Body of pancreas (tissue), 4 donors: ENCODE results near the gene C1D. TPM values are rescaled to one million over a fixed set of nuclear protein-coding genes. Genes with fewer than 3 reads are reported as not detected.

Experiments used
- ATAC-seq: fragments of 150-250 bp; one replicate; pipeline ENCODE4 v1.9.1; 2016
- DNase-seq, 4 donors: peaks; one replicate each; pipeline ENCODE4 v3.0.0-alpha.2; 2019
- H3K27ac ChIP-seq, 4 donors: fragments of 200-600 bp; sonication (generic); 1 replicate in 3 of 4; 2 replicates in 1 of 4; pipeline versions ENCODE4 v1.5.1 to v1.6.1; 2016 to 2019; ENCODE audit warnings: mild to moderate bottlenecking in 1 of 4, mixed read lengths in 1 of 4, moderate library complexity in 1 of 4
- H3K27me3 ChIP-seq, 2 donors: fragments of 200-600 bp; sonication (generic); one replicate each; pipeline ENCODE4 v1.6.0; 2016; ENCODE audit warnings: mild to moderate bottlenecking in 1 of 2
- H3K36me3 ChIP-seq, 2 donors: fragments of 200-600 bp; sonication (generic); replicated peaks in 1 of 2; 2 replicates each; pipeline ENCODE4 v1.5.1; 2016; ENCODE audit warnings: low read depth in 2 of 2; ENCODE audit not compliant: insufficient read depth in 1 of 2
- H3K4me1 ChIP-seq: fragments of 200-600 bp; sonication (generic); one replicate; pipeline ENCODE4 v1.6.0; 2016
- H3K4me3 ChIP-seq, 2 donors: fragments of 200-600 bp; sonication (generic); 1 replicate in 1 of 2; 2 replicates in 1 of 2; pipeline ENCODE4 v1.5.1; 2016 to 2019
- H3K9me3 ChIP-seq, 3 donors: fragments of 200-600 bp; sonication (generic); 1 replicate in 2 of 3; 2 replicates in 1 of 3; pipeline ENCODE4 v1.5.1; 2016
- POLR2A ChIP-seq, 3 donors: fragments of 450-650 bp; IDR thresholded peaks; one replicate each; pipeline ENCODE4 v1.6.1; 2016; ENCODE audit warnings: antibody characterized with exemption in 3 of 3, mild to moderate bottlenecking in 2 of 3
- WGBS, 2 donors: methylation state at CpG; one replicate each; pipeline ENCODE4 v1.1.5; 2017; 5-methylcytosine and 5-hydroxymethylcytosine counted together
- intact Hi-C: fragments of 100-400 bp; cut with DNase I; formaldehyde crosslinking; loops from one replicate; pipeline ENCODE4 v1.15.1; 2023
- total RNA-seq, 2 donors: library from RNA; depleted of rRNA; stranded (reverse); fragments of >200 nt; gene quantifications; one replicate each; pipeline ENCODE4 v1.1.0, GENCODE V29; 2016
- TF ChIP-seq, protein P1 (sequence below), 7 experiments: fragments of 450-650 bp in 4 of 7; fragments of 200-600 bp in 3 of 7; sonication (generic) in 3 of 7; IDR thresholded peaks; one replicate each; pipeline ENCODE4 v1.5.1; 2016 to 2019; ENCODE audit warnings: antibody characterized with exemption in 7 of 7

C1D gene
- total RNA-seq, 2 donors from 2014 or later, result 18.5 to 29.6 TPM

DNA sequence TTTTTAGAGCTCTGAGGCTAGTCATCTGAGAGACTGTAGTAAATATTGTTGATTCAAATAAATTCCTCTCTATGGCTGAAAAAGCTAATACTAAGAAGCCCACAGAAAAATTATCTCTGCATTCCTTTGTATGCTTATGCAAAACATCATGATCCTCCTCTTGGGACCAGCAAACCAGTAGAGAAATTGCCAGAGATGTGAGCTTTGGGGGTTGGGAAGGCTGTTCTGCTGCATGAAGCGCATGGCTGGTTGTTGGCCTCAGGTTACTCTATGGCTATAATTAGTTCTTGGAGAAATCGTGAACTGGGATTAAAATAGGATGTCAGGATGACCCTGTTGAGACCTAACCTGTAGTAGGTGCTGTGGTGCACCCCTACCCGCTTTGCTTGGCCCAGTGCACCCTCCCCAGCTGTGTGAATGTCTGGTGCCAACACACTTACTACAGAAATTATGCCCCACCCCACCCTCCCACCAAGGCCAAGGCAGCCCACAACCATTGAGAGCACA, 35.5 kb upstream of the C1D start:
- DNase-seq (no peak), ATAC-seq (no peak)
- no peak overlapping the region for H3K27ac ChIP-seq
- 69 to 76% methylated on average over 3 of the region's 3 CpGs for WGBS, 2 donors
- intact Hi-C loops, result no loop called here
- H3K36me3 ChIP-seq, result no peaks in the 10 kb centered on the region
- TF ChIP-seq, protein P1, sequence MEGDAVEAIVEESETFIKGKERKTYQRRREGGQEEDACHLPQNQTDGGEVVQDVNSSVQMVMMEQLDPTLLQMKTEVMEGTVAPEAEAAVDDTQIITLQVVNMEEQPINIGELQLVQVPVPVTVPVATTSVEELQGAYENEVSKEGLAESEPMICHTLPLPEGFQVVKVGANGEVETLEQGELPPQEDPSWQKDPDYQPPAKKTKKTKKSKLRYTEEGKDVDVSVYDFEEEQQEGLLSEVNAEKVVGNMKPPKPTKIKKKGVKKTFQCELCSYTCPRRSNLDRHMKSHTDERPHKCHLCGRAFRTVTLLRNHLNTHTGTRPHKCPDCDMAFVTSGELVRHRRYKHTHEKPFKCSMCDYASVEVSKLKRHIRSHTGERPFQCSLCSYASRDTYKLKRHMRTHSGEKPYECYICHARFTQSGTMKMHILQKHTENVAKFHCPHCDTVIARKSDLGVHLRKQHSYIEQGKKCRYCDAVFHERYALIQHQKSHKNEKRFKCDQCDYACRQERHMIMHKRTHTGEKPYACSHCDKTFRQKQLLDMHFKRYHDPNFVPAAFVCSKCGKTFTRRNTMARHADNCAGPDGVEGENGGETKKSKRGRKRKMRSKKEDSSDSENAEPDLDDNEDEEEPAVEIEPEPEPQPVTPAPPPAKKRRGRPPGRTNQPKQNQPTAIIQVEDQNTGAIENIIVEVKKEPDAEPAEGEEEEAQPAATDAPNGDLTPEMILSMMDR (IDR thresholded peaks at IDR 0.05), result no peak
- TF ChIP-seq POLR2A (IDR thresholded peaks at IDR 0.05), result no peak
- no peaks in the 10 kb centered on the region for H3K9me3 ChIP-seq
- H3K4me1 ChIP-seq, result no peaks in the 10 kb centered on the region
- no peak overlapping the region for H3K4me3 ChIP-seq
- H3K27me3 ChIP-seq, result no peaks in the 10 kb centered on the region

DNA sequence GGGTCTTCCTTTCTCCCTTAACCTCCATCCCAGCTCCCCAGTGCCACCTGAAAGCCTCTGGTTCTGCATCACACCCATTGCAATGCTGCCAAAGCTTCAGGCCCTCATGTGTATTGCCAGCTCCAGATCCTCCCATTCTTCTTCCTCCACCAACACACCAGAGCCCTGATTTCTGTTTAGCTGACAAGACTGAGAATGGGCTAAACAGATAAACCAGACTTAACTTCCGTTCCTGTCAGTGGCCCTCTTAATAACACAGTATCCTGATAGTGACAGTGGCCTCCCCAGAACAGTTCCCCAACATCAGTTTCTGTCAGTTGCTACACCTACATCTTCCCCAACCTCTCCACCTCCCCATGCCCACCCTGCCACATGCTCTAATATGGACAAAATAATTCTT, 31.3 kb upstream of the C1D start:
- Histone ChIP-seq H3K4me1 (no peaks in the 10 kb centered on the region), H3K27me3 (no peaks in the 10 kb centered on the region), H3K36me3 (no peaks in the 10 kb centered on the region), H3K27ac (no peak overlapping the region), H3K9me3 (no peaks in the 10 kb centered on the region), H3K4me3 (no peak overlapping the region)
- intact Hi-C loops, result no loop called here
- TF ChIP-seq, protein P1 (IDR thresholded peaks at IDR 0.05), result no peak
- no peak for TF ChIP-seq POLR2A (IDR thresholded peaks at IDR 0.05)
- 53 to 74% methylated on average over 1 of the region's 1 CpG for WGBS, 2 donors
- ATAC-seq (no peak), DNase-seq (no peak)

DNA sequence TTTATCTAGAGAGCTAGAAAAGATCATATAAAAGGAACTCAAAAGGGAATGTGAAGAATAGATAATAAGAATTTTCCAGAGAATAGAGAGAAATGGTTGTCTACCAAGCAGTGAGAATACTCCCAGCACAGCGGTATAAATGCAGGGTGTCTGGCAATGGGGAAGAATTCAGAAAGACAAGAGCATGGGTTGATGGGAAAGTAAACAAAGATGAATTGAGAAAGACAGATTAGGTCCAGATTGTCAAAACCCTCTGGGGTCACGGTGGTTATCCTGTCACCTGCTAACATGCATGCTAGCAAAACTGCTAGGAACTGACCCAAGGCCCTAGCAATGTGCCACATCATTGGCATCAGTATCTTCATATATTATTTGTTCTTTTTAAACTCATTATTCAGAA, 30.8 kb upstream of the C1D start:
- 89 to 91% methylated on average over 2 of the region's 2 CpGs for WGBS, 2 donors

DNA sequence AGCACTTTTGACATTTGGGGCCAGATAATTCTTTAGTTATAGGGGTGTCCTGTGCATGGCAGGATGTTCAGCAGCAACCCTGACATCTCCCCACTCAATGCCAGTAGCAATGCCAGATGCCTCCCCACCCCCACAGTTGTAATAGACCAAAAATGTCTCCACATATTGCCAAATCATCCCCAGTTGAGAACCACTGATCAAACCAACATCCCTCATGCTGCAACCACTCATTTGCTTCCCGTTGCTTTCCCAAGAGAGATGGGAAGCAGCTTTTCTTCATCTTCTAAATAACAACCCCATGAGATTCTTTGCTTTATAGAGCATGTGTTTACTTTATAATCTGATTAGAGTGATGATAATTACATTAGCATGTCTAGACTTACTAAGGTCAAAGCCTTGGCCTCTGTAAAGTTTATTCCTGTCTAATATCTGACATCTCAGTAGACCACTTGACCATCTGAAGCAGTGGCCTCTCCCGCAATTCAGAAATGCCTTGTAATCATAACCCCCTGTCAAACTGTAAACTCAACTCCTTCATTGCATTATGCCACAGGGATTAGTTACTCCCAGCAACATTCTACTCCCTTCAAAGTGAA, 28.7 kb upstream of the C1D start:
- Histone ChIP-seq H3K9me3 (no peaks in the 10 kb centered on the region), H3K4me3 (no peak overlapping the region), H3K36me3 (no peaks in the 10 kb centered on the region), H3K4me1 (no peaks in the 10 kb centered on the region), H3K27ac (no peak overlapping the region), H3K27me3 (no peaks in the 10 kb centered on the region)
- WGBS, 2 donors, result 66 to 79% methylated on average over 2 of the region's 2 CpGs
- ATAC-seq (no peak), DNase-seq (no peak)
- TF ChIP-seq POLR2A (IDR thresholded peaks at IDR 0.05), result no peak
- TF ChIP-seq, protein P1 (IDR thresholded peaks at IDR 0.05), result no peak
- intact Hi-C loops, result no loop called here

More for the DNA sequence above, 30.8 kb upstream of the C1D start:
- ATAC-seq, result no peak
- Histone ChIP-seq H3K27me3 (no peaks in the 10 kb centered on the region), H3K36me3 (no peaks in the 10 kb centered on the region), H3K9me3 (no peaks in the 10 kb centered on the region), H3K4me3 (no peak overlapping the region), H3K4me1 (no peaks in the 10 kb centered on the region), H3K27ac (no peak overlapping the region)
- TF ChIP-seq, protein P1 (IDR thresholded peaks at IDR 0.05), result no peak
- no peak for TF ChIP-seq POLR2A (IDR thresholded peaks at IDR 0.05)
- intact Hi-C loops, result no loop called here
- no peak for DNase-seq

DNA sequence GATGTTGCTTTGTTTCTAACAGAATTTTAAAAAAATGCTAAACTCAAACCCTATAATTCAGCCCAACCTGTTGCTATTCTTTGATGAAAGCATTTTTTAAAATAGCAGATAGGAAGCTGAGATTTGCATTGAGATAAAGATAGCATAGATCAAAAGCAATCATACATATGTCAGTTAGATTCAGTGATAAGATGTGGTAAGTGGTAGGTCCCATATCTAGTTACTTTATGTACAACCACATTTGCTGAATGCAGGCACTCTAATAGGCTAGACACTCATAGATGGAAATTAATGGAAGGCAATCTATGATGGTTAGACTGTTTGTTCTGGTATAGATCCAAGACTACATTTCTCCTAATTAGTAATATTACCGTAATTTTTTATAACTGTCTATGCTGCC, 27.2 kb upstream of the C1D start:
- no peaks in the 10 kb centered on the region for H3K27me3 ChIP-seq
- H3K9me3 ChIP-seq, result no peaks in the 10 kb centered on the region
- no peak overlapping the region for H3K4me3 ChIP-seq
- H3K36me3 ChIP-seq, result no peaks in the 10 kb centered on the region
- WGBS, 2 donors, result 85 to 94% methylated on average over 1 of the region's 1 CpG
- no peak overlapping the region for H3K27ac ChIP-seq
- H3K4me1 ChIP-seq, result no peaks in the 10 kb centered on the region
- TF ChIP-seq, protein P1 (IDR thresholded peaks at IDR 0.05), result no peak
- no peak for TF ChIP-seq POLR2A (IDR thresholded peaks at IDR 0.05)
- ATAC-seq (no peak), DNase-seq (no peak)
- intact Hi-C loops, result no loop called here
